GM19043 (cell line): Measurements from ENCODE around the gene TUFT1.

ENCODE experiments used
- ATAC-seq: cut with Tn5 transposase; IDR thresholded peaks from one replicate; pipeline ENCODE4 v1.9.1; 2021; ENCODE audit warnings: low read depth; ENCODE audit not compliant: unreplicated experiment

TUFT1 gene, protein sequence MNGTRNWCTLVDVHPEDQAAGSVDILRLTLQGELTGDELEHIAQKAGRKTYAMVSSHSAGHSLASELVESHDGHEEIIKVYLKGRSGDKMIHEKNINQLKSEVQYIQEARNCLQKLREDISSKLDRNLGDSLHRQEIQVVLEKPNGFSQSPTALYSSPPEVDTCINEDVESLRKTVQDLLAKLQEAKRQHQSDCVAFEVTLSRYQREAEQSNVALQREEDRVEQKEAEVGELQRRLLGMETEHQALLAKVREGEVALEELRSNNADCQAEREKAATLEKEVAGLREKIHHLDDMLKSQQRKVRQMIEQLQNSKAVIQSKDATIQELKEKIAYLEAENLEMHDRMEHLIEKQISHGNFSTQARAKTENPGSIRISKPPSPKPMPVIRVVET

DNA sequence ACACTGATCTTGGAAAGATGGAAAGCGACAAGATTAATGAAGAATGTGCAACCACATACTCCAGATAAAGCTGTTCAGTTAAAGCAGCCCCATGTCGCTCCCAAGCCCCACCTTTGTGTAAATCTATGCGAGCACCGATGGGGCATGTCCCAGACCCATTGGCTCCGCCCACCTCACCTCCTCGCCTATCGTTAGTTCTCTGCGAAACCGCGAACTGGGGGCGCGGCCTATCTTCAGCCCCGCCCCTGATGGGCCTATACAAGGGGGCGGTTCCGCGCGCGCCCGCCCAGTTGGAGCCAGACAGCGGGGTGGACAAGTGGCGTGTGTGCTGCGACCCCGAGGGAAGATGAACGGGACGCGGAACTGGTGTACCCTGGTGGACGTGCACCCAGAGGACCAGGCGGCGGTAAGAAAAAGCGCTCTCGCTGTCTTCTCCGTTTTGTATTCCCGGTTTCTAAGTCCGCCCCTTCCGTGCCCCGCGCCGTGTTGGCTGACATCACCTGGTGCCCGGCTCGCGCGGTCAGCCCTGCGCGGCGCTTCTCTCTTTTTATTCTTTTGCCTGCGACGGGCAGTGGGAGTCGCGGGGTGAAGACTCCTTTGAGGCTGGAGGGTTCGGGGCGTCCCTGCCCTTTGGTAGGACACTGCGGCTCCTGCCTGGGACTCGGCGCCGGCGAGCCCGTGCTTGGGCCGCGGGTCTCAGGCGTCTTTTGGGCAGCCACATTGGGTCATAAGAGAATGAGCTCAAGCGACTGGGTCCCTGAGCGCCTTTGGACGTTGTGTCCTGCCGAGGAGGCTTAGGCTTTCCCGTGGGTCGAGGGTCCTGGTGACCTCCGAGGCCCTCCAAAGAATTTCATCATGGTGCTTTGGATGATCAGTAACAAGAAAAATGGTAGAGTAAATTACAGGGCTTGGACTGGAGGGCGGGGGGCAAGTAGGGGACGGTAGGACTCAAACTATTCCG is at the start of gene TUFT1:
TUFT1 (plus strand) TSS at position 289 of the 961 bp plus-strand sequence; CDS start at position 347, 58 bp downstream.
- ATAC-seq: peak; percentile 94

DNA sequence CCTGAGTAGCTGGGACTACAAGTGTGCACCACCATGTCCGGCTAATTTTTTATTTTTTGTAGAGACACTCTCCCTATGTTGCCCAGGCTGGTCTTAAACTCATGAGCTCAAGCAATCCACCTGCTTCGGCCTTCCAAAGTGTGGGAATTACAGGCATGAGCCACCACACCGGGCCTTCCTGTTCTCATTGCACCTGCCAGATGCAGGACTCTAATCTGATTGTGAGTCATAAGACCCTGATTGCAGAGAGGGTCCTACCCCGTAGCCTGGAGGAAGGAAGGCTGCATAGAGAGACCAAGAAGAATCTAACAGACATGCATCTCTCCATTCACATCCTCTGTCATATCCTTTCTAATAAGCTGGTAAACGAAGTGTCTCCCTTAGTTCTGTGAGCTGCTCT is 48.5 kb upstream of the TUFT1 start:
- no peak for ATAC-seq

DNA sequence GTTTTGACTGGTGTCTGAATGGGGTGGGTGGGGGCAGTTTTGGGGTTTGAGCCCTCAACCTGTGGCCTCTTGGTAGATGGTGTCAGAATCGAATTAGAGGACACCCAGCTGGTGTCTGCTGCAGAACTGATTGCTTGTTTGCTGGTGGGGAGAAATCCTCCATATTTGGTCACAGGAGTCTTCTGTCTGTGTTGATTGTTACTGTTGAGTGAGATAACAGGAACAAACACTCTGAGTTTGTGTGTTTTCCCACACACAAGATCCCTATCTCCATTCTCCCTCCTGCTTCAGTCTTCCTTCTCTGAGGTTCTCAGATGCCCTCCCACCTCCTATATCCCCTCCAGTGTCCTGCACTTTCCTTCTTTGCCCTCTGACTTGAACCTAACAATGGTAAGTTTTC is 48.0 kb upstream of the TUFT1 start:
- no peak for ATAC-seq

DNA sequence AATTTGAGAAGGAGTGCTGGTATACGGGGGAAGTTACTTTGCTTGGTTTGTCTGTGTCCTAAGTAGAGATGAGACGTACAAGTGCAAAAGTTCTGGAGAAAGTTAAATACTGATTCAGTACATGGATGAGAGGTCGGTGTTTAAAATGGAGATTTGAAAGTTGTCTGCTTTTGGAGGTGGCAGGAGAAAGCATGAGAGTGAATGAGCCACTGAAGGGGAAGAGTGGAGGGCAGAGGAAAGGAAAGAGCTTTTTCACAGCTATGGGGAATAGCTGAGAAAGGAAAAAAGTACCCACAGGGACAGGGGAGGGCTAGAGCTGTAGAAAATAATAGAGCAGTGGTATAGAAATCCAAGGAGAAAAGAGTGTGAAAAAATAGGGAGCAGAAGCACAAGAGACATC is 47.1 kb upstream of the TUFT1 start:
- no peak for ATAC-seq

DNA sequence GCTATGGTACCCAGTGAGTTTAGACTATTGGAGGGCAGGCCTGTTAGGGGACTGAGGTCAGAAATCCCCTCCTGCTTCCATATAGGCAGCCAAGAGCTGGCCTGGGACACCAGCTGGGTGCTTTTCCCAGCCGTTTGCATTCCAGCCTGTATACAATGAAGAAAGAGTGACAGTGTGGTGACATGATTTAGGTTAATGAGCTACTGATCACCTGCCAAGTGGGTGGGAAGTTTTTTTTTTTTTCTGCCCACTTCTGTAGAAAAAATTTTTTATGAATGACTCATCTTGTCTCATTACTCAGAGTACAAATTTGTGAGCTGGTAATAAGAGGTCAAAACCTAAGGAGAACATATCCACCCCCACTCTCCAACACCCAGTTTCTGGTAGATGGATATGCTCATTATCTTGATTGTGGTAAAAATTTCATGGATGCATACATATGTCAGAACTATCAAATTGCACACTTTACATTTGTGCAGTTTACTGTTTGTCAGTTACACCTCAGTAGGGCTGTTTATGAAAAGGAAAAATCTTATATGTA is 45.3 kb upstream of the TUFT1 start:
- ATAC-seq: no peak

DNA sequence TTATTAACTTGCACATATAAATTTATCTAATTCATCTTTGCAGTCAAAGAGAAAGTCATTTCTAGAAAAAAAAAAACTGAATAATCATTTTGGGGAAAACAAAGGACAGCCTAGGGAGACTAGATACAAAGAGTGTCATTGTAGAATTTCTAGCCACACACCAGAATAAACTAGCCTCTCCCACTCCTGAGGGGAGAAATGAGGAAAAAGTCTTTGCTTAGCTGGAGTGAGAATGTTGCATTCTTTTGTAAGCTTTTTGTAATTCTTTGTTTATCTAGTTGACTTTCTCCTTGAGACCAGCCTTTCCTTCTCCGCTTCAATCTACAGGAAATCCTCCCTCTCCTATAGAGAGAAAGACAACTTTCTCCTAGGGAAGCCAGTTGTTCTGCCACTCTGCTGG is 44.8 kb upstream of the TUFT1 start:
- no peak for ATAC-seq

DNA sequence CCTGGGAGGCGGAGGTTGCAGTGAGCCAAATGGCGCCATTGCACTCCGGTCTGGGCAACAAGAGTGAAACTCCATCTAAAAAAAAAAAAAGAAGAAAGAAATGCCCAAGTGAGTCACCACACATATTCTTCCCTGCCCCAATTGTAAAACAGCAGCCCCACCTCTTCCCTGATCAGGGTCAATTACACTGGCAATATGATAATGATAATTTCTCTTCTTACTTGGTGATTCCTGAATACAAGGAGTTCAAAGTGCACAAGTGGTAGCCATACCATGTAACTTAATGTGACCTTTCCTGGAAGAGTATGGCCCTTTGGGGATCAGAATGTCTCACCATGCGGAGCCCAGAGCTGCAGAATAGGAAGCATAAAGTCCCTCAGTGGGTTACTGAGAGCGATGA is 40.7 kb upstream of the TUFT1 start:
- no peak for ATAC-seq

DNA sequence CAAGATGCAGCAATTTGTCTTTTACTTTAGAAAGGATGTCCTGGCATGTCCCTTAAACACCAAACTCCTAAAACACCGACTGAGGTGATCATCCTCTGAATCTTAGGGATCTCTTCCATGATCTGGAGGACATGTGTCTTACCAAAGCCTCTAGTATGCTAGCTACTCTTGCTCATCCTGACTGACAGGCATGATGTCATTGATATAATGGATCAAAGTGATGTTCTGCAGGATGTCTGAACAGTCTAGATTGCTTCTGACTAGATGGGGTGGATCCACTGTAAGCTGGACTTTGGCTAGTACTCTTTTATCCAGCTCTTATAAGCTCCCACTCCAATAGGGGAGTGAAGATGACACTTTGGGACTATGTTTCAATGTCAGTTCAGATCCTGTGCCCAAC is 40.2 kb upstream of the TUFT1 start:
- no peak for ATAC-seq

DNA sequence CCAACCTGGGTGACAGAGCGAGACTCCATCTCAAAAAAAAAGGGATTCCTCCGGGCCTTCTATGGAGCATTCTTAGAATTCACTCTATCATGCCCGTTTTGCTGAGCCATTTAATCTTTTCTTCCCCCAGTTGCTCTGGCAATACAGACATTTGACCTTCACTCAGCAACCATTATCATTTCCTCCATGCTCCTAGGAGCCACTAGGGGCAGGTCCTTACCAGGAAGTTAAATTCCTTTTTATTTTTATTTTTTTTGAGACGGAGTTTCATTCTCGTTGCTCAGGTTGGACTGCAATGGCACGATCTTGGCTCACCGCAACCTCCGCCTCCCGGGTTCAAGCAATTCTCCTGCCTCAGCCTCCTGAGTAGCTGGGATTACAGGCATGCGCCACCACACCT is 38.6 kb upstream of the TUFT1 start:
- ATAC-seq: no peak

DNA sequence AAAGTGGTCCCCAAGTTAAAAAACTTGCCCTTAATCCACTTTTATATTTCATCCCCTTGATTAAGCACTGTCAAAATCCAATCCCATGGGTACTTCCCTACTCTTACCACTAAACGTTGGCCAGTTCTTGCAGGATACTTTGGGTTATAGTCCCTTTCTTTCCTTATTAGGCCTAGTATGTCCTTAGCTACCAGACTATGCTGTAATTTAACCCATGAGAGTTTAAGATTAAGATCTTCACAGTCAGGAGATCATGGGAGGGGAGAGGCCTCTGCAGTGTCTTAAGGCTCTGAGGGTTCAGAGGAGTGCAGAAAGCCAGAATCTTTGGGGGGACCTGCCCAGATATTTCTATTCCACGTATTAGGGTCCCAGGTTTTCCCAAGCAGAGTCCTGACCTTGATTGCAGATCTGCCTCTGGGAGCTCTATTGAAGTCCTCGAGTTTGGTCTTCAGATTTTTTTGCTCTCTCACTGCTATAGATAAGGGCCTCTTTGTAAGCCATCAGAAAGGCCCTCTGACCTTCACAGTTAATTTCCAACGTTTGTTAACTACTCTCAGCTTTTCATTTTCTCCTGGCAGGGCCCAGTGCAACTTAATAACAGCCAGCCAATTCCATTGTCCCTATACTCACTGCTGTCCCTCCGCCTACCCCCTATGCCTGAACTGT is 37.9 kb upstream of the TUFT1 start:
- ATAC-seq: no peak

DNA sequence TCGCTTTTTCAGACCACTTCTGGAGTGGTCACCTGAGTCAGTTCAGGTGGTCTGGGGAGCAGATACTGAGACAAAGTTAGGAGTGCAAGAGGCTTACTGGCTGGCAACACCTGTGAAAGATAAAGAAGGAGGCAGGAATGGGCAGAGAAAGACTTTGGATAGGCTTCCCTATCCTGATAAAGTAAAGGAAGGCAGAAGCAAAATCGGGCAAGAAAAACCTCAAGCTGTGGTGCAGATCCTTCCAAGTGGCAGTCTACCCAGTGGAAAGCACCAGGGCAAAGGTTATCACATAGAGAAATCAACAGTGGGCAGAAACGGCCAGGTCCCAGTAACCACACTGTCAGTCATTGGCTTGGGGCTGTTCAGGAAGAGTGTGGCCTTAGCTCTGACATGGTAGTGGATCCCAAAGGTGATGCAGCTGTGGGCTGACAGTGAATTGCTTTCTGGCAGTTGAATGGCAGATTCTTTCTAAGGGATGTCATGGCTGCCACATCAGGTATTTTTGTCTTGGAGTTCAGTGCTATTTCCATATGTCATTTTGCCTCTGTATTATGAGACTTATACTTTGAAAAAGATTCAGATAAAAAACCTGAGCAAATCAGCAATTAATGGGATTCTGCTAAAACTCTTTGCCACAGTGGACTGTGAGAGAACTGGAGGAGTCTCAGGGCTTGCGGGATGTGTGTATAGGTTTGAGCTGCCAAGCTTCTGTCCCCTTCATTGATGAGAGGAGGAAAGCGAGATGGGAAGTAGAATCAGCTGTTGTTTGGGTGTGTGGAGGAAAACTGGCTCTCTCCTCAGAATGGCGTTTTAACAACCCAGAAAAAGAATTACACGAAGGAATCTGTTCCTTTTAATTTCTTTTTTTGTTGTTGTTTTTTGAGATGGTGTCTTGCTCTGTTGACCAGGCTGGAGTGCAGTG is 37.0 kb upstream of the TUFT1 start:
- ATAC-seq: no peak

DNA sequence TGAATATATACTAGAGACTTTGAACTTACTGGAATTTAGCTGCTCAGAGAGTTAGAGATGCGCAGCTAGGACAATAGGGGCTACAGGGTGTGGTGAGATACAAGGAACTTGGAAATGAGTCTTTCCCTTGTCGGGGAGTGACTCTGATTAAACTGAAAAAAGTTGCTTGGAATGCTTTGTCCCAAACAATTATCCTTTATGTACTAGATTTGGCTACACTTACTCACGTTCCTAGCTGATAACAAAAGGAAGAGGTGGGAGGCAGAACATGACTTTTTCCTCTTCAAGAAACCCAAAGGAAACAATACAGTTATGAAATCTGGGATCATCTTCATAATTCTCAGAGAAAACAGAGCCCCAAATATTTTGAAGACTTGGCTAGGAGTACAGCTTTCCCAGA is 35.9 kb upstream of the TUFT1 start:
- ATAC-seq: no peak

DNA sequence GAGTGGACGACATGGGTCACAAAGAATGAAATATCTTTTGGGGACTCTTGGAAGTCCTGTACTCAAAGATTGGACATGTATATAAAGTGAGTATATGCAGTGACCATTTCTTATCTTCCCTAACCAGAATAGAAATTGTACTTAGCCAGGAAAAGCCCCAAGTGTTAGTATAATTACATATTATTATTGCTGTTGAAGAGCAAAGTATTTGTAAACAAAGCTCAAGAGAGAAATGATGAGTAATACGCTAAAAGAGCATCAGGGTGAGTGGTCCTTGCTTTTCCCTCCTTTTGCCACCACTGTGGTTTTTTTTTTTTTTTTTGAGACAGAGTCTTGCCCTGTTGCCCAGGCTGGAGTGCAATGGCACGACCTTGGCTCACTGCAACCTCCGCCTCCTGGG is 35.4 kb upstream of the TUFT1 start:
- ATAC-seq: no peak

DNA sequence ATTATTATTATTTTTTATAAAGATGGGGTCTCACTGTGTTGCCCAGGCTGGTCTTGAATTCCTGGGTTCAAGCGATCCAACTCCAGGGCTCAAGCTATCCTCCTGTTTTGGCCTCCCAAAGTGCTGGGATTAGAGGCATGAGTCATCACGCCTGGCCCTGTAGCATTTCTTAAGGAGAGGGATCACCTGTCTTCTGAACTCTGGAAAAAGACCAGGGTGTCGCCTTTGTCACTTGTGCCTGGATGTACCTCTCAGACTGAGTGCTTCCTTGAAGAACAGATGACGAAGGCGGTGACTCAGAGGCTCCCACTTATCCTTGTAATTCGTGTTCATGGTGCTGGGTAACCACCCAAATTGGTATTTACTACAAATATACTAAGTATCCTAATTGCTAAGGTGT is 31.3 kb upstream of the TUFT1 start:
- ATAC-seq: no peak

DNA sequence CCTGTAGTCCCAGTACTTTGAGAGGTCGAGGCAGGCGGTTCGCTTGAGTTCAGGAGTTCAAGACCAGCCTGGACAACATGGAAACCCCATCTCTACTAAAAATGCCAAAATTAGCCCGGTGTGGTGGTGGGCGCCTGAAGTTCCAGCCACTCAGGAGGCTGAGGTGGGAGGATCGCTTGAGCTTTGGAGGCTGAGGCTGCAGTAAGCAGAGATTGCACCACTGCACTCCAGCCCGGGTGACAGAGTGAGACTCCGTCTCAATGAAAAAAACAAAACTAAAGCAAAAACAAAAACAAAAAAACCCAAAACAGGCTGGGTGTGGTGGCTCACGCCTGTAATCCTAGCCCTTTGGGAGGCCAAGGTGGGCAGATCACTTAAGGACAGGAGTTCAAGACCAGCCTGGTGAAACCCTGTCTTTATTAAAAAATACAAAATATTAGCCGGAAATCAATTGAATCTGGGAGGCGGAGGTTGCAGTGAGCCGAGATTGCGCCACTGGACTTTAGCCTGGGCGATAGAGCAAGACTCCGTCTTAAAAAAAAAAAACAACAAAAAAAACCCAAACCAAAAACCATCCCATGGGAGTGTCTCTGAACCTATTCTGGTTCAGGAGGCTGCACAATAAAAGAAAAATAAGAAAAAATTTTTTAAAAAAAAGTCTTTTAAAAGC is 30.6 kb upstream of the TUFT1 start:
- no peak for ATAC-seq

DNA sequence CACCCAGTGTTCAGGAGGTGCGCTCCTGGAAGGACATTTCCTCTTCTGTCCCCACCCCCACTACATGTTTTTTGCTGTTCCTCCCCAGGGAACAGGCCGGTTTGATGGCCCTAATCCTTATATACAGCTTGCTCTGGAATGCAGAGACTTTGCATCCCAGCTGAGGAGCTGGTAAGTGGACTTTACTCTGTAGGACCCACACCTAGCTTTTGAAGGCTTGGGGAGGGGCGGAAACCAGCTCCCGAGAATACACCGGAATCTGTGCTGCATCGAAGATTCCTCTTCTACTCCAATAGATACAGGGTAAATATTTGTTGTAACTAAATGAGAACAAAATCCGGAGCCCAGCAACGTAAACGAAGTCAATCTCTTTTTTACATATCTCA is 30.1 kb upstream of the TUFT1 start:
- ATAC-seq: no peak

DNA sequence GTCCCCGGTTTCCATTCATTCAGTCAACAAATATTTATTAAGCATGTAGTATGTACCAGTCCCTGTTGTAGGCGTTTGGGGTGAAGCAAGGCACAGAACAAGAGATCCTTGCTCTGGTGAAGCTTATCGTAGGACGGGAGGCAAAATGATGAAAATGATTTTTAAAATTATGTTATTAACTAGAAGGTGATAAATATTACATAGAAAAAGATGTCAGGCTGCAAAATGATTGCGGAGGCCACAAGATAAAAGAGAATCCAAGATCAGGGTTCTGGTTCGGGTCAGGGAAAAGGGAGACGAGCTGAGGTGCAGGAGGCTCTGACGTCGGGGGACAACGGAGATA is 29.5 kb upstream of the TUFT1 start:
- no peak for ATAC-seq

DNA sequence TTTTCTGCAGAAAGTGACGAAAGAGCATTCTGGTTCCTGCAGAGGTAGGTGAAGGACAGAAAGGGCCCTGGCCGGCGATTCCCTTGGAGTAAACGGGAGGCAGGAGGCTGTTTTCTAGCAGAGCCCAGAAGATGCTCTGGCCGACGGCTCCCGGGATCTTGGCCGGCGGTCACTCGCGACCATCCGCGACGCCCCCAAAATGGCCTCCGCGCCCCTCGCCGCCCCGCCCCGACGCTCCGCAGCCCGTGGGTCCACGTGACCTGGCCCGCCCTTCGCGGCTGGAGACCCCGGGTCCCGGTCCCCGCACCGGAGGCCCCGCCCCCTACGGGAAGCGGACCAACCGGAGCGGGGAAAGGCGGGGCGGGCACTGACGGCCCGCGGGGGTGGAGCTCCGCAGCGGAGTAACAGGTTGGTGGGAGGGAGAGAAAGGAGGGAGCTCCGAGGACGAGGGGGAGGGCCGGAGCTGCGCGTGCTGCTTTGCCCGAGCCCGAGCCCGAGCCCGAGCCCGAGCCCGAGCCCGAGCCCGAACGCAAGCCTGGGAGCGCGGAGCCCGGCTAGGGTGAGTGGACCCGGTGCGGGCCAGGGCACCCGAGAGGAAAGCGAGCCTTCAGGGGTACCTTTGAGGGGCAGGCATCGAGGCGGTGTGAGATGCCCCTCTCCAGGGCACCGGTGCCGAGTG is 29.0 kb upstream of the TUFT1 start, which contains the start of gene CGN:
CGN (plus strand) TSS at position 431 of the 679 bp plus-strand sequence. CDS start 7,133 bp downstream, outside the sequence.
- peak; percentile 80 for ATAC-seq
